ENCODE data around the gene ARMC2.

ARMC2 gene

GRCh38 chr6:108869876-108870275 is 21.7 kb downstream of the ARMC2 start:
- DNase-seq (ENCODE audit: low read depth) = no peak
- no peak overlapping the region for H3K4me3 ChIP-seq (ENCODE audit: low read depth, low read length)
- TF ChIP-seq CTCF (IDR thresholded peaks at IDR 0.05; ENCODE audit: low read depth, low read length, missing control alignments) = no peak

GRCh38 chr6:108870357-108870756 is 22.1 kb downstream of the ARMC2 start:
- DNase-seq (ENCODE audit: low read depth) = no peak
- TF ChIP-seq CTCF (IDR thresholded peaks at IDR 0.05; ENCODE audit: low read depth, low read length, missing control alignments) = no peak
- H3K4me3 ChIP-seq (ENCODE audit: low read depth, low read length) = no peak overlapping the region

- DNase-seq (ENCODE audit: low read depth) = no peak
- H3K4me3 ChIP-seq (ENCODE audit: low read depth, low read length) = no peak overlapping the region
- no peak for TF ChIP-seq CTCF (IDR thresholded peaks at IDR 0.05; ENCODE audit: low read depth, low read length, missing control alignments)
Measured at GRCh38 chr6:108872141-108872557, 23.9 kb downstream of the ARMC2 start.

GRCh38 chr6:108872575-108872974 is 24.4 kb downstream of the ARMC2 start:
- DNase-seq (ENCODE audit: low read depth) = no peak
- TF ChIP-seq CTCF (IDR thresholded peaks at IDR 0.05; ENCODE audit: low read depth, low read length, missing control alignments) = no peak
- no peak overlapping the region for H3K4me3 ChIP-seq (ENCODE audit: low read depth, low read length)

GRCh38 chr6:108873251-108873650 is 25.0 kb downstream of the ARMC2 start:
- no peak for DNase-seq (ENCODE audit: low read depth)
- H3K4me3 ChIP-seq (ENCODE audit: low read depth, low read length) = no peak overlapping the region
- TF ChIP-seq CTCF (IDR thresholded peaks at IDR 0.05; ENCODE audit: low read depth, low read length, missing control alignments) = no peak

GRCh38 chr6:108873971-108874370 is 25.7 kb downstream of the ARMC2 start:
- H3K4me3 ChIP-seq (ENCODE audit: low read depth, low read length) = no peak overlapping the region
- no peak for TF ChIP-seq CTCF (IDR thresholded peaks at IDR 0.05; ENCODE audit: low read depth, low read length, missing control alignments)
- DNase-seq (ENCODE audit: low read depth) = no peak

GRCh38 chr6:108874470-108875160 is 26.4 kb downstream of the ARMC2 start:
- peak; percentile 68 for DNase-seq (ENCODE audit: low read depth)
- no peak overlapping the region; the same call in 1 of the 2 replicates for H3K4me3 ChIP-seq (ENCODE audit: low read depth, low read length)
- TF ChIP-seq CTCF (IDR thresholded peaks at IDR 0.05; ENCODE audit: low read depth, low read length, missing control alignments) = no peak
